ENCODE measurements around the gene PSMD1.

DNA sequence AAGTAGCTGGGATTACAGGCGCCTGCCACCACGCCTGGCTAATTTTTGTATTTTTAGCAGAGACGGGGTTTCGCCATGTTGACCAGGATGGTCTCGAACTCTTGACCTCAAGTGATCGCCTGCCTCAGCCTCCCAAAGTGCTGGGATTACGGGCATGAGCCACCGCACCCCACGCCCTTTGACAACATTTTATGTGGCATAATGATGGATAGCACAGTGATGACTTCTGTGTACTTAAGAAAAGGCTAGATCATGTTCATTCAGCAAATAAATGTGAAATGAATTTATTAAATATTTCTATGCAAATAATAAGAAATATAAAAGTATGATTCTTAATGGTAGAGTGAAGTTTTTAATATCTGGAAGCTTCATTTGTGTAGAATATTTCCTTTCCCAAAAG, 70.8 kb downstream of the PSMD1 start:
- no peak for TF ChIP-seq POLR2A (IDR thresholded peaks at IDR 0.05; ENCODE audit: low read depth, low read length)
- TF ChIP-seq, protein P1, sequence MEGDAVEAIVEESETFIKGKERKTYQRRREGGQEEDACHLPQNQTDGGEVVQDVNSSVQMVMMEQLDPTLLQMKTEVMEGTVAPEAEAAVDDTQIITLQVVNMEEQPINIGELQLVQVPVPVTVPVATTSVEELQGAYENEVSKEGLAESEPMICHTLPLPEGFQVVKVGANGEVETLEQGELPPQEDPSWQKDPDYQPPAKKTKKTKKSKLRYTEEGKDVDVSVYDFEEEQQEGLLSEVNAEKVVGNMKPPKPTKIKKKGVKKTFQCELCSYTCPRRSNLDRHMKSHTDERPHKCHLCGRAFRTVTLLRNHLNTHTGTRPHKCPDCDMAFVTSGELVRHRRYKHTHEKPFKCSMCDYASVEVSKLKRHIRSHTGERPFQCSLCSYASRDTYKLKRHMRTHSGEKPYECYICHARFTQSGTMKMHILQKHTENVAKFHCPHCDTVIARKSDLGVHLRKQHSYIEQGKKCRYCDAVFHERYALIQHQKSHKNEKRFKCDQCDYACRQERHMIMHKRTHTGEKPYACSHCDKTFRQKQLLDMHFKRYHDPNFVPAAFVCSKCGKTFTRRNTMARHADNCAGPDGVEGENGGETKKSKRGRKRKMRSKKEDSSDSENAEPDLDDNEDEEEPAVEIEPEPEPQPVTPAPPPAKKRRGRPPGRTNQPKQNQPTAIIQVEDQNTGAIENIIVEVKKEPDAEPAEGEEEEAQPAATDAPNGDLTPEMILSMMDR (IDR thresholded peaks at IDR 0.05; ENCODE audit: extremely low read depth in 1 of 2, insufficient read depth in 1 of 2, low read depth in 1 of 2, low read length in 2 of 2): no peak
- TF ChIP-seq, protein P2, sequence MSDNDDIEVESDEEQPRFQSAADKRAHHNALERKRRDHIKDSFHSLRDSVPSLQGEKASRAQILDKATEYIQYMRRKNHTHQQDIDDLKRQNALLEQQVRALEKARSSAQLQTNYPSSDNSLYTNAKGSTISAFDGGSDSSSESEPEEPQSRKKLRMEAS (IDR thresholded peaks at IDR 0.05; ENCODE audit: insufficient read depth, insufficient read length): no peak
- no peak for TF ChIP-seq MYC (IDR thresholded peaks at IDR 0.05; ENCODE audit: low read depth, low read length)
